Measurements from ENCODE around the gene TGFA.

Gene TGFA

DNA sequence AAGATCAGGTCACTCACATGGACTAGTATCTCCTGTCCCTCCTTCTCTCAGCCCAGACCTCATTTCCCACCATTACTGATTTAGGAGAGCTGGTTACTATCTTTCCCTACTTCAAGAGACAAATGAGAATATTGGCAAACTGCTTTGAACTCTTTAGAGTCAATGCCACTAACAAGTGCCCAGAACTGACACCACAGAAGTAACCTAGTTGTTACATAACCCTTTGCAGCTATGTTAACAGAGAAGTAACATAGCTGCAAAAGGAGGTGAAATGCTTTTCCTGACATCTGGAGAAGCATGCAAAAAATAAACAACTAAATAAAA lies 30.0 kb downstream of the TGFA start:
- no peak overlapping the region for H3K9ac ChIP-seq (ENCODE audit: low read length)
- no peak overlapping the region for H3K4me3 ChIP-seq (ENCODE audit: low read length)
- H3K36me3 ChIP-seq (ENCODE audit: control insufficient read depth, insufficient read depth, low read length, severe bottlenecking): no peaks in the 10 kb centered on the region
- no peak for DNase-seq (ENCODE audit: low read depth)
- no peaks in the 10 kb centered on the region for H3K9me3 ChIP-seq (ENCODE audit: control insufficient read depth, low read length)
- H3K27me3 ChIP-seq (replicated peaks; ENCODE audit: control insufficient read depth, insufficient read depth, low read length): peaks cover 5% of the 10 kb centered on the region
- peaks cover 25% of the 10 kb centered on the region for H3K4me1 ChIP-seq (ENCODE audit: control insufficient read depth, insufficient read depth, low read length)

DNA sequence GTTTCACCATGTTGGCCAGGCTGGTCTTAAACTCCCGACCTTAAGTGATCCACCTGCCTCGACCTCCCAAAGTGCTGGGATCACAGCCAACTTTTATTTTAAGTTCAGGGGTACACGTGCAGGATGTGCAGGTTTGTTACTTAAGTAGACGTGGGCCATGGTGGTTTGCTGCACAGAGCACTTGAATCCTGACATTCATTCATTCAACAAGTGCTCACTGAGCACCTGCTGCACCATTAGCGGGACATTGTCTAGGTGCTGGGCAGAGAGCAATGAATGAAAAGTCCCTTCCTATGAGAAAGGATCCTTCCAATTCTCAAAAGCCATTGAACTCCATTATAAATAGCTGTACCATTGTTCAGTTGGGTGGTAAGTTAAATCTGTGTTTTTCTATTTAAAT lies 31.0 kb downstream of the TGFA start:
- Histone ChIP-seq H3K4me3 (ENCODE audit: low read length) (no peak overlapping the region), H3K4me1 (ENCODE audit: control insufficient read depth, insufficient read depth, low read length) (peaks cover 25% of the 10 kb centered on the region), H3K9ac (ENCODE audit: low read length) (no peak overlapping the region), H3K9me3 (ENCODE audit: control insufficient read depth, low read length) (no peaks in the 10 kb centered on the region), H3K27me3 (replicated peaks; ENCODE audit: control insufficient read depth, insufficient read depth, low read length) (peaks cover 5% of the 10 kb centered on the region), H3K36me3 (ENCODE audit: control insufficient read depth, insufficient read depth, low read length, severe bottlenecking) (no peaks in the 10 kb centered on the region)
- no peak for DNase-seq (ENCODE audit: low read depth)

DNA sequence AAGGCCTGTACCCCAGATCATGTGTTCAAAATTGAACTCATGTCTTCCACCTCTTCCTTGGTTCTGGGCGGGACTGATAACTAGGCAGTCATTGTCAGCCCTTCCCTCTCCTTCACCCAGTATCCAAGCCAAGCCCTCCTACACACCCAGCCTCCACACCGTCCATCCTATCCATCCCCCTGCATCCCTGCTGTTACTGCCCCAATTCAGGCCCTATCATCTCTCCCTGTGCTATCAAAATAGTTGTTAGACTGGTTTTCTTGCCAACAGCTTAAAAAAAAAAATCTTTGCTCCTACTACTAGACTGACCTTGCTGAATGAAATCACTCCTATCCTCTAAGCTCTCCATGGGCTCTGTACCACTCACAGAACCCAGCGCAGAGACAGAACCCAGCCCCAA lies 32.8 kb downstream of the TGFA start:
- no peak for DNase-seq (ENCODE audit: low read depth)
- Histone ChIP-seq H3K4me1 (ENCODE audit: control insufficient read depth, insufficient read depth, low read length) (peaks cover 36% of the 10 kb centered on the region), H3K9ac (ENCODE audit: low read length) (no peak overlapping the region), H3K36me3 (ENCODE audit: control insufficient read depth, insufficient read depth, low read length, severe bottlenecking) (no peaks in the 10 kb centered on the region), H3K27me3 (replicated peaks; ENCODE audit: control insufficient read depth, insufficient read depth, low read length) (peaks cover 5% of the 10 kb centered on the region), H3K4me3 (ENCODE audit: low read length) (no peak overlapping the region), H3K9me3 (ENCODE audit: control insufficient read depth, low read length) (no peaks in the 10 kb centered on the region)

DNA sequence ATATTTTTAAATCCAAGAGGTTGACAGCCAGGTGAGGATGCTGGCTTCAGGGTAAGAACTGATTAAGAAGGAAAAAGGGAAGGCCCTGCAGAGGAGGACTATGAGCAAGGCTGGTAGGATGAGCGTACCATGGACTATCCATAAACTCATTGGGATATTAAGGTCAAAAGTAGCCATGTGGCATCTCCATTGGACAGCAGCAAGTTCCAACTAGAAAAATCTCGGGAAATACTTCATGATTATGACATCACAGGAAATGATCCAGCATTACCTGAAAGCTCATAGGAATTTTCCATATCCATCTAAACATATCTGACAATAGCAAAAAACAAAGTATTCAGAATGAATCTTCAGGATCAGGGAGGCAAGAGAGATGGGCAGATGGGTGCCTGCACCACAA lies 34.2 kb downstream of the TGFA start:
- Histone ChIP-seq H3K4me1 (ENCODE audit: control insufficient read depth, insufficient read depth, low read length) (peaks cover 25% of the 10 kb centered on the region), H3K27me3 (replicated peaks; ENCODE audit: control insufficient read depth, insufficient read depth, low read length) (peaks cover 5% of the 10 kb centered on the region), H3K4me3 (ENCODE audit: low read length) (no peak overlapping the region), H3K9me3 (ENCODE audit: control insufficient read depth, low read length) (no peaks in the 10 kb centered on the region), H3K36me3 (ENCODE audit: control insufficient read depth, insufficient read depth, low read length, severe bottlenecking) (no peaks in the 10 kb centered on the region), H3K9ac (ENCODE audit: low read length) (no peak overlapping the region)
- DNase-seq (ENCODE audit: low read depth): no peak

DNA sequence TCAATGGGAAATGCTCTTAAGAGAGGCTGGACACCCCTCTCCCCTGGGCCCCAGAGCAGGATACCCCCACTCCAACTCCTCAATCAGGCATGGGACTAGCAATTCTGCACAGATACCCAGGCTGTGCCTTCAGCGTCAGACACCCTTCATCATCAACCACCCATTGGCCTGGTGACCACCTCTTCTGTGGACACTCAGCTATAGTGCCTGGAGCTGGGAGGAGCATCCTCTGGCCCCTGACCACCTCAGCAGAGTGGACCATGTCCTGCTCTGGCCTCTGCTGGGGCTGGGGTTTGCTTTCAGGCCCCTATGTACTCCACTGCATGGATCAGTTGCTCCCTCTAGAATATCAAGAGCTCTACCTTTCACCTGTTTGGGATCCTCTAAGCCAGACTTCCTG lies 35.1 kb downstream of the TGFA start:
- Histone ChIP-seq H3K4me1 (ENCODE audit: control insufficient read depth, insufficient read depth, low read length) (peaks cover 16% of the 10 kb centered on the region), H3K27me3 (replicated peaks; ENCODE audit: control insufficient read depth, insufficient read depth, low read length) (peaks cover 5% of the 10 kb centered on the region), H3K36me3 (ENCODE audit: control insufficient read depth, insufficient read depth, low read length, severe bottlenecking) (no peaks in the 10 kb centered on the region), H3K4me3 (ENCODE audit: low read length) (no peak overlapping the region), H3K9ac (ENCODE audit: low read length) (no peak overlapping the region), H3K9me3 (ENCODE audit: control insufficient read depth, low read length) (no peaks in the 10 kb centered on the region)
- DNase-seq (ENCODE audit: low read depth): no peak

DNA sequence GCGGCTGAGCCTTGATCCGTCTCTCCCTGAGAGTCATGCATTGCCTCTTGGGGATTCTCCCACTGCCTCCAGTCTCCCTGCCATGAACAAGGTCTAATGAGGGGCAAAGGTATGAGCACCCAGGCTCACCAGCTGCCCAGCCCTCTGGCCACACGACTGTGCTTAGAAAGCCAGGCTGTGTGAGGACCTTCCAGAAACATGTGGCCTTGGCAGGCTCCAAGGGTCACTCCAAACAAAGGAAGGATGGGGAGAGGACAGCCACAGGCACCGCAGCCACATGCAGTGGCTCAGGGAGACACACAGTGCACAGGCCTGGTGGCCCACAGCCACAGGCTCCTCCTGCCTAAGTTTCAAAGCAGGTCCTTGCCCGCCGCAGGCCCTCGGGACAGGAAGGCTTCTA lies 35.8 kb downstream of the TGFA start:
- no peak for DNase-seq (ENCODE audit: low read depth)
- H3K9me3 ChIP-seq (ENCODE audit: control insufficient read depth, low read length): no peaks in the 10 kb centered on the region
- H3K4me3 ChIP-seq (ENCODE audit: low read length): no peak overlapping the region

DNA sequence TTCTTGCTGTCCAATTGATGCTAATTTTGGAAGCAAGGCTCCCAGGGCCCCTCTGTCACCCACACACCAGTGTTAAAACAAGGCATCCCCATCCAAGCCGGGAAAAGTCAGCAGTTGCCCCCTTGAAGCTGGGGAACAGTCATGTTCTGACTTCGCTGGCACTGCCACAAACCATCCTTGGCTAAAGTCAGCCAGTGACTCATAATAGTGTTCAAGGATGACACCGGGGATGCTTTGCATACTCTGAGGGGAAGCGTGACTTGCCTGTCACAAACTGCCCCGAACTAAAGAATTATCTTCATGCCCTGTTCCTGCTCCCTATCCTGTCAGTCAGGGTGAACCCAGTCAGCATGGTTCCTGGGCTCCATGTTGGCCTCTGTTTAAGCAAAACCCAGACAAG lies 37.0 kb downstream of the TGFA start:
- Histone ChIP-seq H3K36me3 (ENCODE audit: control insufficient read depth, insufficient read depth, low read length, severe bottlenecking) (no peaks in the 10 kb centered on the region), H3K9ac (ENCODE audit: low read length) (no peak overlapping the region), H3K4me1 (ENCODE audit: control insufficient read depth, insufficient read depth, low read length) (peaks cover 13% of the 10 kb centered on the region), H3K27me3 (replicated peaks; ENCODE audit: control insufficient read depth, insufficient read depth, low read length) (peaks cover 5% of the 10 kb centered on the region), H3K4me3 (ENCODE audit: low read length) (no peak overlapping the region), H3K9me3 (ENCODE audit: control insufficient read depth, low read length) (no peaks in the 10 kb centered on the region)
- DNase-seq (ENCODE audit: low read depth): peak; percentile 13

More for the DNA sequence above, 35.8 kb downstream of the TGFA start:
- Histone ChIP-seq H3K36me3 (ENCODE audit: control insufficient read depth, insufficient read depth, low read length, severe bottlenecking) (no peaks in the 10 kb centered on the region), H3K27me3 (replicated peaks; ENCODE audit: control insufficient read depth, insufficient read depth, low read length) (peaks cover 5% of the 10 kb centered on the region), H3K9ac (ENCODE audit: low read length) (no peak overlapping the region), H3K4me1 (ENCODE audit: control insufficient read depth, insufficient read depth, low read length) (peaks cover 13% of the 10 kb centered on the region)

DNA sequence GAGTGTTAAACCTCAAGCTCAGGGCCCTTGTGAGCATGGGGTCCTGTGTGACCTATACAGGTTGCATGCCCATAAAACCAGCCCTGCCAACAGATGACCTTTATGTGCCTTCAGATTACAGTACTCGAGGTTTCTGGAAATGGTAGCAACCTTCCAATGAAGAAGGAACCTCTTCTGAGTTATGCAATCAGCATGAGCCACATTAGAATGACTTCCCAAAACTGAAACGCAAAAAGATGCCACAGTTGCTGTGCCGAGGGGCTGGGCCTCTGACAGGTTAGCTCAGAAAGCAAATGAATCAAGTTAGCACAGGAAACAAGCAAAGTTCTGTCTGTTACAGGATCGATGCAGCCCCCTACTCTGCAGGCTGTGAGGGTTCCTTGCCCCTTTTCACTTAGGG lies 37.7 kb downstream of the TGFA start:
- Histone ChIP-seq H3K9me3 (ENCODE audit: control insufficient read depth, low read length) (no peaks in the 10 kb centered on the region), H3K9ac (ENCODE audit: low read length) (no peak overlapping the region), H3K4me3 (ENCODE audit: low read length) (no peak overlapping the region), H3K36me3 (ENCODE audit: control insufficient read depth, insufficient read depth, low read length, severe bottlenecking) (no peaks in the 10 kb centered on the region), H3K4me1 (ENCODE audit: control insufficient read depth, insufficient read depth, low read length) (peaks cover 13% of the 10 kb centered on the region), H3K27me3 (replicated peaks; ENCODE audit: control insufficient read depth, insufficient read depth, low read length) (peaks cover 5% of the 10 kb centered on the region)
- no peak for DNase-seq (ENCODE audit: low read depth)

DNA sequence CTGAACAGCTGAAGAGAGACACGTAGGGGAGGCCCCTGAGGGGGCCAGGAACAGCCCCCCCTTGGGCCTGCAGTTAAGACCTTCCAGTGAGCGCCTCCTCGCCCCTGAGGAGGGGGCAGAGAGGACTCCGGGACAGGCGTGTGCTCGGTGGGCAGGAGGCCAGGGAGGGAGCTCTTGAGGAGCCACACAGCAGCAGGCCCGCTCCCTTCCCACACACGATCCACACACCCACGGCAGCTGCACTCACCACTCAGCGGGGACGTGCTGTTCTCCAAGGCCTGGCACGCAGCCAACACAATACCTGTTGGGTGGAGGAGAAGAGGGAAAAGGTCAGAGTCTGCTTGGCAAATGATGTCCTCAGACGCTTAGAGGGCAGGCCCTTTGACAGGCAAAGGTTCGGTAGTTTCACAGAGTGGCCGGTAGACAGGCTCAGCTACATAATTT lies 39.0 kb downstream of the TGFA start:
- no peaks in the 10 kb centered on the region for H3K9me3 ChIP-seq (ENCODE audit: control insufficient read depth, low read length)
- peaks cover 3% of the 10 kb centered on the region for H3K27me3 ChIP-seq (replicated peaks; ENCODE audit: control insufficient read depth, insufficient read depth, low read length)
- peaks cover 13% of the 10 kb centered on the region for H3K4me1 ChIP-seq (ENCODE audit: control insufficient read depth, insufficient read depth, low read length)
- H3K9ac ChIP-seq (ENCODE audit: low read length): no peak overlapping the region
- H3K36me3 ChIP-seq (ENCODE audit: control insufficient read depth, insufficient read depth, low read length, severe bottlenecking): no peaks in the 10 kb centered on the region
- no peak for DNase-seq (ENCODE audit: low read depth)
- no peak overlapping the region for H3K4me3 ChIP-seq (ENCODE audit: low read length)

DNA sequence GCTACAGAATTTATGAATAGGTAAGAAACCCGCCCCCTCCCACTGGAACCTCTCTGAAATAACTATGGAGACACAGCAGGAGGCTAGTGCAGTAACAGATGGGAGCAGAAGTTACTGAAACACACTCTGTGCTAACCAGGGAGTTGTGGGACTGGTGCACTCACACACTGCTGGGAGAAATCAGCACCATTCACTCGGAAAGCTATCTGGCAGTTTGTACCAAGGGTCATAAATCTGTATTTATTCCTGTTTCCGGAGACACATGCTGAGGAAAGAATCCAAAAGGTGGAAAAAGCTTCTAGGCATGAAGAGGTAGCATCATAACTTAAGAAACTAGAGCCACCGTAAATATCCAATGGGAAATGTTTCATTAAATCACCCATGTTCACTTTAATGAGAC lies 39.9 kb downstream of the TGFA start:
- no peak for DNase-seq (ENCODE audit: low read depth)
- Histone ChIP-seq H3K9ac (ENCODE audit: low read length) (no peak overlapping the region), H3K27me3 (replicated peaks; ENCODE audit: control insufficient read depth, insufficient read depth, low read length) (peaks cover 5% of the 10 kb centered on the region), H3K36me3 (ENCODE audit: control insufficient read depth, insufficient read depth, low read length, severe bottlenecking) (no peaks in the 10 kb centered on the region), H3K4me1 (ENCODE audit: control insufficient read depth, insufficient read depth, low read length) (peaks cover 13% of the 10 kb centered on the region), H3K9me3 (ENCODE audit: control insufficient read depth, low read length) (no peaks in the 10 kb centered on the region), H3K4me3 (ENCODE audit: low read length) (no peak overlapping the region)

DNA sequence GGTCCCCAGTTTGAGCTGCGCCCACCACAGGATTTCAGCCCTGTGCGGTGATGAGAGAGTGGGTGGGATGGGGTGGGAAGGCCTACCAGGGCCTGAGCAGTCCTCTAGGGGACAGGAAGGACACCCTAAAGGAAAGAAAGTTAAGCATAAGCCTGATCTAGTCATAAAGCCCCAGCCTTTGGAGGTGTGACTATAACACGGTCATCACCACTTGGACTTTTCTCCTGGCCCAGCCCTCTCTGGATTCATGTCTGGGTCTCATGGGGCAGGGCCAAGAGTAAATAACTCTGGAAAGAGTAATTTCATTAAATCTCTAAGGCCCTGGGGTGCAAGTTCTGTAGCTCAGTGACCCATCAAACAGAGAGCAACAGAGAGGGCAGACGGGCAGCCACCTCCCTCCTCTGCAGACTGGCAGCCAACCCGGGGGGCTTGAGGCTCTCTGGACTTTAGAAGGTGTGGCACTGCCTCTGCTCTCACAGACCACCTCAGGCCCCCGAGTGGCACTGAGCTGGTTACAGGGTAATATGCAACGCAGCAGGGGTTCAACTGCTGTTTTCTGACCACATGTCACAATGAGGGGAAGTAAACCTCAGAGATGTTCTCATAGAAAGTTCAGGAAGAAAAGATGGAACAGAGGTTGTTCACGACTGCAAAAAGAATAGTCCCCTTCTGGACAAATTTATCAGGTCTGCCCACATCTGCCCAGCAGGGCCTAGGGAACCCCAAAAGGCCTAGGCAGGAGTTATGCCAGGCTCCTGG lies 41.5 kb downstream of the TGFA start:
- Histone ChIP-seq H3K9me3 (ENCODE audit: control insufficient read depth, low read length) (no peaks in the 10 kb centered on the region), H3K36me3 (ENCODE audit: control insufficient read depth, insufficient read depth, low read length, severe bottlenecking) (no peaks in the 10 kb centered on the region), H3K27me3 (replicated peaks; ENCODE audit: control insufficient read depth, insufficient read depth, low read length) (peaks cover 11% of the 10 kb centered on the region), H3K4me3 (ENCODE audit: low read length) (no peak overlapping the region), H3K4me1 (ENCODE audit: control insufficient read depth, insufficient read depth, low read length) (peaks cover 13% of the 10 kb centered on the region), H3K9ac (ENCODE audit: low read length) (no peak overlapping the region)
- no peak for DNase-seq (ENCODE audit: low read depth)

DNA sequence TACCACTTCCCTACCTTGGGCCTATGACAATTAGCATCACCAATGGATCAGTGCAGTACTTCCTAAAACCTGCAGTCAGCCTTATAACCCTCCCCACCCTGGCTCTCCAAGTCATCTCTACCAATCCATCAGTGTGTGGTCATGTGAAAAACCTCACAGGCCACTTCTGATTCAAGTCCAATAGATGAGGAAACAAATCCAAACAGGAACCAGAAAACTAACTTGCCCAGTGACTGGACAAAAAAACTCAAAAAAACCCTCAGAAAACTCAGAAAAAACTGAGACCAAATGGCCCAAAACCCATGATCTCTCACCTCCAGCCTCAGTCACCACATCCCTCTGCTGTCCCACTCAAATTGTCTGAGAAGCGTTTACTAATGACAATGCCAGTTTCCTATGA lies 43.3 kb downstream of the TGFA start:
- DNase-seq (ENCODE audit: low read depth): no peak
- H3K27me3 ChIP-seq (replicated peaks; ENCODE audit: control insufficient read depth, insufficient read depth, low read length): peaks cover 11% of the 10 kb centered on the region

More for the DNA sequence above, 43.3 kb downstream of the TGFA start:
- Histone ChIP-seq H3K9me3 (ENCODE audit: control insufficient read depth, low read length) (no peaks in the 10 kb centered on the region), H3K4me1 (ENCODE audit: control insufficient read depth, insufficient read depth, low read length) (no peaks in the 10 kb centered on the region), H3K36me3 (ENCODE audit: control insufficient read depth, insufficient read depth, low read length, severe bottlenecking) (no peaks in the 10 kb centered on the region), H3K9ac (ENCODE audit: low read length) (no peak overlapping the region), H3K4me3 (ENCODE audit: low read length) (no peak overlapping the region)

All from adipocyte (in vitro differentiated cells).